Liver (tissue), 9 donors: ENCODE measurements around the gene TTC21B. TPM values are rescaled to one million over a fixed set of nuclear protein-coding genes. Genes with fewer than 3 reads are reported as not detected.

Source experiments
- DNase-seq: peaks from one replicate; pipeline ENCODE4 v3.0.0-alpha.2; 2017; ENCODE audit warnings: low spot score
- H3K27ac ChIP-seq, 2 donors: one replicate each; pipeline ENCODE4 v1.7.0; 2013; ENCODE audit warnings: inconsistent platforms in 2 of 2, low read length in 2 of 2, control low read depth in 1 of 2, low read depth in 1 of 2, mild to moderate bottlenecking in 1 of 2
- H3K27me3 ChIP-seq, 4 donors: one replicate each; pipeline versions ENCODE4 v1.6.1 to v1.7.0; 2013; ENCODE audit warnings: low read length in 3 of 4, inconsistent platforms in 1 of 4, mild to moderate bottlenecking in 1 of 4, moderate library complexity in 1 of 4; ENCODE audit not compliant: control insufficient read depth in 4 of 4, insufficient read depth in 4 of 4
- H3K36me3 ChIP-seq, 4 donors: one replicate each; pipeline versions ENCODE4 v1.6.1 to v1.7.0; 2013; ENCODE audit warnings: low read length in 3 of 4, mild to moderate bottlenecking in 3 of 4, low read depth in 1 of 4, moderate library complexity in 1 of 4; ENCODE audit not compliant: control insufficient read depth in 4 of 4, insufficient read depth in 3 of 4
- H3K4me1 ChIP-seq, 4 donors: one replicate each; pipeline versions ENCODE4 v1.6.1 to v1.7.0; 2013; ENCODE audit warnings: low read length in 3 of 4, mild to moderate bottlenecking in 3 of 4, moderate library complexity in 1 of 4; ENCODE audit not compliant: control insufficient read depth in 4 of 4, insufficient read depth in 4 of 4
- H3K4me3 ChIP-seq, 3 donors: one replicate each; pipeline versions ENCODE4 v1.6.1 to v1.7.0; 2013; ENCODE audit warnings: low read length in 3 of 3, control low read depth in 1 of 3, low read depth in 1 of 3, mild to moderate bottlenecking in 1 of 3
- H3K9ac ChIP-seq, 2 donors: one replicate each; pipeline ENCODE4 v1.7.0; 2013; ENCODE audit warnings: low read length in 2 of 2, mild to moderate bottlenecking in 2 of 2, moderate library complexity in 2 of 2, control low read depth in 1 of 2, low read depth in 1 of 2
- H3K9me3 ChIP-seq, 4 donors: one replicate each; pipeline versions ENCODE4 v1.6.1 to v1.7.0; 2013; ENCODE audit warnings: low read length in 3 of 4; ENCODE audit not compliant: control insufficient read depth in 4 of 4
- CTCF ChIP-seq: fragments of 150-350 bp; IDR thresholded peaks from 2 replicates; pipeline ENCODE4 v1.5.1; 2017; ENCODE audit warnings: improper control_type of control experiment, low read depth, low read length; ENCODE audit not compliant: missing input control
- FOXA1 ChIP-seq: IDR thresholded peaks from 2 replicates; pipeline ENCODE4 v1.6.1; 2016; ENCODE audit warnings: antibody characterized with exemption
- MAX ChIP-seq: IDR thresholded peaks from 2 replicates; pipeline ENCODE4 v1.6.1; 2016; ENCODE audit warnings: antibody characterized with exemption
- RAD21 ChIP-seq, 2 donors: IDR thresholded peaks; 2 replicates each; pipeline ENCODE4 v1.6.1; 2016; ENCODE audit warnings: antibody characterized with exemption in 2 of 2, mild to moderate bottlenecking in 2 of 2
- RXRA ChIP-seq, 2 donors: IDR thresholded peaks; 2 replicates each; pipeline ENCODE4 v1.6.1; 2017 to 2018; ENCODE audit warnings: antibody characterized with exemption in 2 of 2, mild to moderate bottlenecking in 1 of 2
- TAF1 ChIP-seq: conservative IDR thresholded peaks from 2 replicates; pipeline ENCODE4 v1.6.1; 2016; ENCODE audit warnings: antibody characterized with exemption, mild to moderate bottlenecking
- YY1 ChIP-seq: IDR thresholded peaks from 2 replicates; pipeline ENCODE4 v1.6.1; 2016; ENCODE audit warnings: antibody characterized with exemption, mild to moderate bottlenecking
- WGBS: extraction: QIAGEN DNeasy Blood & Tissue Kit; methylation state at CpG from one replicate; pipeline ENCODE4 v1.1.7; 2013; 5-methylcytosine and 5-hydroxymethylcytosine counted together
- polyA plus RNA-seq, 2 donors: library from polyadenylated mRNA; stranded (reverse) in 1 of 2; unstranded in 1 of 2; fragments of 200-250 nt in 1 of 2; fragments of >200 nt in 1 of 2; fragmentation: Nextera tagmentation in 1 of 2; extraction: Ambion mirVana in 1 of 2; gene quantifications; one replicate each; pipeline versions ENCODE4 v1.2.1 to v1.2.3, GENCODE V29; 2013 to 2015
- total RNA-seq, 2 donors: library from RNA; depleted of rRNA; stranded (reverse); fragments of >200 nt; gene quantifications; one replicate each; pipeline ENCODE4 v1.2.3, GENCODE V29; 2014
- TF ChIP-seq, protein P1 (sequence below): IDR thresholded peaks from 2 replicates; pipeline ENCODE4 v1.6.1; 2016; ENCODE audit warnings: antibody characterized with exemption, mild to moderate bottlenecking
- TF ChIP-seq, protein P2 (sequence below): IDR thresholded peaks from 2 replicates; pipeline ENCODE4 v1.6.1; 2016; ENCODE audit warnings: antibody characterized with exemption
- donor health status: healthy.
- donor health status: healthy.
- donor health status: healthy.
- donor health status: healthy.
- donor health status: healthy.

TTC21B gene
- total and polyA plus RNA-seq, 4 donors = 2.0 to 25.3 (median 12.7) TPM

DNA sequence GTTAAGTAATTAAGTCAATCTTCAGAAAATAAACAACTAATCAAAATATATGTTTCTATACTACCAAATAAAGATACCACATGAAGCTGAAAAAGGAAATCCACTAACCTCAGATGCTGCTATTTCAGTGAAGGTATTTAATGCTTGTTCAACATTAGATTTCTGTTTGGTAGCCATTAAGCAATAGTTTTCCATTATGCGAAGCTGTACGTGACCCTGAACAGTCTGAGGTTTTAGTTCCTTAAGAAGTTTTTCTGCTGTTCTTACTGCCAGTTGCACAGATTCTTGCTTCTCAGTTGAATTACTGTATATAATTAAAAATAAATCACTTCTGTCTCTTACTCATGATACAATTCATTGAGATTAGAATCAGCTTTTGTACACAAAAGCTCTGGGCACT lies 65.4 kb downstream of the TTC21B start (continued):
- TF ChIP-seq, protein P1, sequence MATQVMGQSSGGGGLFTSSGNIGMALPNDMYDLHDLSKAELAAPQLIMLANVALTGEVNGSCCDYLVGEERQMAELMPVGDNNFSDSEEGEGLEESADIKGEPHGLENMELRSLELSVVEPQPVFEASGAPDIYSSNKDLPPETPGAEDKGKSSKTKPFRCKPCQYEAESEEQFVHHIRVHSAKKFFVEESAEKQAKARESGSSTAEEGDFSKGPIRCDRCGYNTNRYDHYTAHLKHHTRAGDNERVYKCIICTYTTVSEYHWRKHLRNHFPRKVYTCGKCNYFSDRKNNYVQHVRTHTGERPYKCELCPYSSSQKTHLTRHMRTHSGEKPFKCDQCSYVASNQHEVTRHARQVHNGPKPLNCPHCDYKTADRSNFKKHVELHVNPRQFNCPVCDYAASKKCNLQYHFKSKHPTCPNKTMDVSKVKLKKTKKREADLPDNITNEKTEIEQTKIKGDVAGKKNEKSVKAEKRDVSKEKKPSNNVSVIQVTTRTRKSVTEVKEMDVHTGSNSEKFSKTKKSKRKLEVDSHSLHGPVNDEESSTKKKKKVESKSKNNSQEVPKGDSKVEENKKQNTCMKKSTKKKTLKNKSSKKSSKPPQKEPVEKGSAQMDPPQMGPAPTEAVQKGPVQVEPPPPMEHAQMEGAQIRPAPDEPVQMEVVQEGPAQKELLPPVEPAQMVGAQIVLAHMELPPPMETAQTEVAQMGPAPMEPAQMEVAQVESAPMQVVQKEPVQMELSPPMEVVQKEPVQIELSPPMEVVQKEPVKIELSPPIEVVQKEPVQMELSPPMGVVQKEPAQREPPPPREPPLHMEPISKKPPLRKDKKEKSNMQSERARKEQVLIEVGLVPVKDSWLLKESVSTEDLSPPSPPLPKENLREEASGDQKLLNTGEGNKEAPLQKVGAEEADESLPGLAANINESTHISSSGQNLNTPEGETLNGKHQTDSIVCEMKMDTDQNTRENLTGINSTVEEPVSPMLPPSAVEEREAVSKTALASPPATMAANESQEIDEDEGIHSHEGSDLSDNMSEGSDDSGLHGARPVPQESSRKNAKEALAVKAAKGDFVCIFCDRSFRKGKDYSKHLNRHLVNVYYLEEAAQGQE = no peak
- no peak for TF ChIP-seq RXRA (IDR thresholded peaks at IDR 0.05)
- TF ChIP-seq, protein P2, sequence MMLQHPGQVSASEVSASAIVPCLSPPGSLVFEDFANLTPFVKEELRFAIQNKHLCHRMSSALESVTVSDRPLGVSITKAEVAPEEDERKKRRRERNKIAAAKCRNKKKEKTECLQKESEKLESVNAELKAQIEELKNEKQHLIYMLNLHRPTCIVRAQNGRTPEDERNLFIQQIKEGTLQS = no peak

- 96% methylated on average over 3 of the region's 3 CpGs for WGBS
- H3K36me3 ChIP-seq = peaks cover 2 to 27% (median 11%) of the 10 kb centered on the region in 4 donors
These were observed 67.0 kb downstream of the TTC21B start for GRCh38 chr2:165886487-165887146.

More at GRCh38 chr2:165886487-165887146, 67.0 kb downstream of the TTC21B start:
- Histone ChIP-seq H3K27ac (no peak overlapping the region), H3K9me3 (no peaks in the 10 kb centered on the region), H3K27me3 (no peaks in the 10 kb centered on the region), H3K4me1 (no peaks in the 10 kb centered on the region), H3K9ac (no peak overlapping the region), H3K4me3 (no peak overlapping the region)
- TF ChIP-seq RXRA (IDR thresholded peaks at IDR 0.05) (no peak), MAX (no peak), TAF1 (no peak), YY1 (no peak), FOXA1 (no peak), CTCF (no peak), RAD21 (IDR thresholded peaks at IDR 0.05) (no peak)
- TF ChIP-seq, protein P1 = no peak
- DNase-seq = no peak
